ENCODE data around the gene EIF4E. TPM values are rescaled to one million over a fixed set of nuclear protein-coding genes. Genes with fewer than 3 reads are reported as not detected.
"Not testable (repeated sequence)": the region's sequence is repeated elsewhere in the genome, so short reads cannot be mapped to it uniquely, and the experiment has no call there.

The EIF4E gene
- polyA plus RNA-seq, 4 donors = 108 to 150 (median 123) TPM

DNA sequence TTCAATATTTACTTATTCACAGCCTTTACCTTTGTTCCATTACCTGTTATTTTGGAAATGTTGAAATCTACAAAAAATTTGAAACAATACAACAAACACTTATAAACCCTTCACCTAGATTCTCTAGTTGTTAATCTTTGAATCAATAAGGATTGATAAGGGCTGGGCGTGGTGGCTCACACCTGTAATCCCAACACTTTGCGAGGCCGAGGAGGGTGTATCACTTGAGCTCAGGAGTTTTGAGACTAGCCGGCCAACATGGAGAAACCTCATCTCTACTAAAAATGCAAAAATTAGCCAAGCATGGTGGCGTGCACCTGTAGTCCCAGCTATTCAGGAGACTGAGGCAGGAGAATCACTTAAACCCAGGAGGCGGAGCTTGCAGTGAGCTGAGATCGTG is 5.9 kb upstream of the EIF4E start:
- DNase-seq (ENCODE audit: low read depth in 4 of 4, low spot score in 2 of 4) = not testable (repeated sequence)

DNA sequence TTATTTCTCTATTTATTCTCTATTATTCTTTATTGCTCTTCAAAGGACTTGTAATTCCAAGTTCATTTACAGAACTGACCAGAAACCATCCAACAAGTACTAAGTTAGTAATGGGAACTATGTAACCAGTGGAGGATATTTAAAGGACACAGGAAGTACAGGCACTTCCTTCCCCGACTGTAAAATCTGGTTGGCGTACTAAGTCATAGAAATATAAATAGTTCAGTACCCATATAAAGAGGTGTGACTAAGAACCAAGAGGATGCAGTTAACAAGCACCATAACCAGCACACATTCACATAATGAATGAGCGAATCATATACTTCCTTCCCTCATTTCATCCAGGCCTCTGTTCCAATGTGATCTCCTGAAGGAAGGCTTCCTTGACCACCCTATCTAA is 3.6 kb upstream of the EIF4E start:
- DNase-seq (ENCODE audit: low read depth in 4 of 4, low spot score in 2 of 4) = no peak

DNA sequence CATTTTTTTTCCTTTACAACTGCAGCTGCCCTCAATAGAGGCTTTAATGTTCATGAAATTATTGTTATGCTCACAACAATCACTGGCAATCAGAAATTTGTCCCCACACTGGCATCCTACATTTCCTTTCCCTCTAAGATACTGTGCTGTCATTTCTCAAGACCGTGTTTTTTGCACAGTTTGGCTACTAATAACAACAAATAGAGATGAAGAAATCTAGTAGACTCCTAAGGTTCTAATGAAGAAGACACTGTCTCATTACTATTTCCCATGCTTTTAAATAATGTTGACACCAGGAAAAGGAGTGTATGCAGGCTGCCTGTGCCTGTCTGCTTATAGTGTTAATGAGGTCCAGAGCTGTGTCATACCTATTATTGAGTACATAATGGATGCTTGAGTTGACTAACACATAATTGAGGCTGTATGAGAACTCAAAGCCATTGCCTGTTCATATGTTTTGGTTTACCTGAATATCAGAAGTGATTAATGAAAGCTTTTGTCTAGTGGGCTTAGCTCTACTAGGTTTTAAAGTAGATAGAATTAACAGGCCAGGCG is 1.5 kb upstream of the EIF4E start:
- no peak for DNase-seq (ENCODE audit: low read depth in 4 of 4, low spot score in 2 of 4)

DNA sequence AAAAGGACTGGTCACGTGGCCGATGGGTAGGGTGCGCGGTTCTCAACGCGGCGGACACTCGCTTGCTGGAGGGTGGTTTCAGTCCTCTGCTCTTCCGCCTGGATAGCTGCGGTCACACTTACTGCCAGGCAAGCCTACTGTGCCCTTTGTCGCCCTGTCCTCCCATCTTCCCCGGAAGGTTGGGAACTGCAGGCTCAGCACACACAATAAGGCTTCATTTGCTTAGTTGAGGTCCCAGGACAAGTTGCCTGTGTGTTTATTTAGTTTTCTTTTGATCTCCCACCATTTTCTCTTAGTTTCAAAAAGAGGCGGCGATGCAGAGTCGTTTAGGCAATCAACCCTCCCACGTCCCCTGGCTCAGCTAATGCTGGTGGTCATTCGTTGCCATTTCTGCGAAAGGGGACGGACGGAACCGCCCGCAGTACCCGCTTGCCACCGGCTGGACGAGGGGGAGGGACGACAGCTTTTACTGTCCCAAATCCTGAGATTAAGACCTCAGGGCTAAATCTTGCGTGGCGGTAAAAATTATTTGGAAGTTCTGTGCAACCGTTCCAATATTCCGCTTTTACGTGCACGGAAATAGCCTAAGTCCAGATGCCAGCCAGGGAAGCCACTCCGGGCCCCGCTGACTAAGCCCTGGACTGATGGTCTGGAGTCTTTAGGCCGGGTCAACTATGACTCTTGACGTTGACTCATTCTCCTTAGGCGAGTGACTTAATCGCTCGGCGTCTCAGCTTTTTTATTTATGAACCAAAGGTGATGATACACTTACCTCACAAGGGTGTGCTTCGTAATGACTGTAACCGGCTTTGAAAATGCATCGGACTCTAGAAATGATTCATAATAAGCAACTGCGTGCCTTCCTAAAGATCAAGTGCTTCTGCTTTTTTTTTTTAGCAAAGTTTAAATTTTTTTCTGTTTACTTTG is 671 bp upstream of the EIF4E start:
- DNase-seq (ENCODE audit: low read depth in 4 of 4, low spot score in 2 of 4) = peak in 2 of 4 donors; percentile 63 to 84

DNA sequence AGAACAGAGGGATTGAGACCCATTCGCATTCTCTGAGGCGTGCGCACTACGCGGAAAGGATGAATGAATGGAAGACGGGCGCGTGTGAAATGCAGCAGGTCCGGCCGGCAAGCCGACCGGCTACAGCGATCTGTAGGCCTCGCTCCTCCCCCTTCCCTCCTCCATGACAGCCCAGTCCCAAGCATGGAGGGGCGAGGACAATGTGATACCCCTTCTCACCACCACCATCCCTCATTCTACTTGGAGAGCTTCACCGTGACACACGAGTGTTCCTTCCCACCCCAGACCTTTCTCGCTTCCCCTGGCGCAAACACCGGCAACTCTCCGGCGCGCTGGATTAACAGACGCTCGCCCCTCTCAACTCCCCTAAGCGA is 815 bp downstream of the EIF4E start:
- DNase-seq (ENCODE audit: low read depth in 4 of 4, low spot score in 2 of 4) = peak; percentile 60 to 80 (median 71)

DNA sequence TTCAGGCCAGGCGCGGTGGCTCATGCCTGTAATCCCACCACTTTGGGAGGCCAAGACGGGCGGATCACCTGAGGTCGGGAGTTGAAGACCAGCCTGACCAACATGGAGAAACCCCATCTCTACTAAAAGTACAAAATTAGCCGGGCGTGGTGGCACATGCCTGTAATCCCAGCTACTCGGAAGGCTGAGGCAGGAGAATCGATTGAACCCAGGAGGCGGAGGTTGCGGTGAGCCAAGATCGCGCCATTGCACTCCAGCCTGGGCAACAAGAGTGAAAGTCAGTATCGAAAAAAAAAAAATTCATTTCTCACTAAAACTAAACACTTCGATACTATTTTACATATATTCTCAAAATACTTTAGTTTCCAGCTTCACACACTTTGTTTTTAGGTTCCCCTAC is 2.7 kb downstream of the EIF4E start:
- DNase-seq (ENCODE audit: low read depth in 4 of 4, low spot score in 2 of 4) = not testable (repeated sequence)

DNA sequence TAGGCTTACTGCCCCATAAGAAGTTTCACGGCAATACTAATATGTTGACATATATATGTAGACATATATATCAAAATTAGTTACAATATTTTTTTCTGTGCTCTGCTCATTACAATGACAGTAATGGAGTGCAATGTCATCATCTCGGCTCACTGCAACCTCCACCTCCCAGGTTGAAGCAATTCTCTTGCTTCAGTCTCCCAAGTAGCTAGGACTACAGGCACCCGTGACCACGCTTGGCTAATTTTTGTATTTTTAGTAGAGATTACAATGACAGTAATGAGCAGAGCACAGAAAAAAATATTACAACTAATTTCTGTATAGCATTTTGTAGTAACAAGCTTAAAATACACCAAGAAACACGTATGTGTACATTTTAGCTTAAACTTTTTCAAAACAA is 7.6 kb downstream of the EIF4E start:
- no peak for DNase-seq (ENCODE audit: low read depth in 4 of 4, low spot score in 2 of 4)

DNA sequence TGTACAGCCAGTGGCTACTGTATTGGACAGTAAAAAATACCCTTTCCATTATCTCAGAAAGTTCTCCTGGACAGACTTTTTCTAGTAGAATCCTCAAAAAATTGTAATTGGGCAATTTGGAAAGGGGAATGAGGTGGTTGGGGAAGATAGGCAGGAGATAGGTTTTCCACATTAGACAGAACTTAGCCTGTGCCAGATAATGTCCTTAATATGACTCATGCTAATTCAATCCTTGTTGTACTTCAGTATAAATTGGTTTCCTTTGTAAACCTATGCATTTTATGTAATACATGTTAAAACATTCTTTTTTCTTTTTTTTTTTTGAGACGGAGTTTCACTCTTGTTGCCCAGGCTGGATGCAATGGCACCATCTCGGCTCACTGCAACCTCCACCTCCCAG is 8.9 kb downstream of the EIF4E start:
- no peak for DNase-seq (ENCODE audit: low read depth in 4 of 4, low spot score in 2 of 4)

DNA sequence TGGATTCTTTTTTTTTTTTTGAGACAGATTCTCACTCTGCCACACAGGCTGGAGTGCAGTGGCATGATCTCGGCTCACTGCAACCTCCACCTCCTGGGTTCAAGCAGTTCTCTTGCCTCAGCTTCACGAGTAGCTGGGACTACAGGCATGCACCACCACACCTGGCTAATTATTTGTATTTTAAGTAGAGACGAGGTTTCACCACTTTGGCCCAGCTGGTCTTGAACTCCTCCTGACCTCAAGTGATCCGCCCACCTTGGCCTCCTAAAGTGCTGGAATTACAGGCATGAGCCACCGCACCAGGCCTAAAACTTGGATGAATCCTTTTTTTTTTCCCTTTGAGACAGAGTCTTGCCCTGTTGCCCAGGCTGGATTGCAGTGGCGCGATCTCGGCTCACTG is 18.2 kb downstream of the EIF4E start:
- not testable (repeated sequence) for DNase-seq (ENCODE audit: low read depth in 4 of 4, low spot score in 2 of 4)

DNA sequence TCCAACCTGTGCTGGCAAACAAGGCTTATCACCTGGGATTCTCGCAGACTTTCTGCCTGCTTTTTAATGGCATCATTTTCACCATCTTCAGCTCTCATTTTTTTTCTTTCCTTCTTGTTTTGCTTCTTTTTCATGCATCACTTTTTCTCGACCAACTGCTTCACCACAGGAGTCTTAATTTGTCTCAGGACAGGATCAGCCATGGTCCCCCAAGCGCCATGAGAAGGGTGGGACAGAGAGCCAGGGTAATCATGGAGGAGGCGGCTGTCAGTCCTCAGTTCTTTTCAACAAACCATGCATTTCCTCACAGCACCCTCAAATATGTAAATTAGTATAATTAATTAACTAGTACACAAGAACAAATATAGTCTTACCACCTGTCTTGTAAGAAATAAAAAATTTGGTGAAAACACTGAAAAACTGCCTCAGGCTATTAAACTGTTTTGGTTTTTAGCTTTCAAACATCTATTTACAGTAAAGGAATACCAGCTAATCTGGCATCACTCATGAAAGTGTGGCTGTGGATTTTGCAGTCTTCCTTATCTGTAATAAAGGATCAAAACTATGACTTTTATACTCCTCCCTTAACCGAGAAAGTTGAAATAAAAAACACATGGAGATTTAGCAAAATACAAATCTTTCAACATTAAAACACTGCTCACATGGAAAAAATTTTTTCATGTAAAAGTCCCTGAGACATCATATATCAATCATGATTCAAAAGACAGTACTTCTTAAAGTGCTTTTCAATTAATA is 19.1 kb downstream of the EIF4E start:
- no peak for DNase-seq (ENCODE audit: low read depth in 4 of 4, low spot score in 2 of 4)

DNA sequence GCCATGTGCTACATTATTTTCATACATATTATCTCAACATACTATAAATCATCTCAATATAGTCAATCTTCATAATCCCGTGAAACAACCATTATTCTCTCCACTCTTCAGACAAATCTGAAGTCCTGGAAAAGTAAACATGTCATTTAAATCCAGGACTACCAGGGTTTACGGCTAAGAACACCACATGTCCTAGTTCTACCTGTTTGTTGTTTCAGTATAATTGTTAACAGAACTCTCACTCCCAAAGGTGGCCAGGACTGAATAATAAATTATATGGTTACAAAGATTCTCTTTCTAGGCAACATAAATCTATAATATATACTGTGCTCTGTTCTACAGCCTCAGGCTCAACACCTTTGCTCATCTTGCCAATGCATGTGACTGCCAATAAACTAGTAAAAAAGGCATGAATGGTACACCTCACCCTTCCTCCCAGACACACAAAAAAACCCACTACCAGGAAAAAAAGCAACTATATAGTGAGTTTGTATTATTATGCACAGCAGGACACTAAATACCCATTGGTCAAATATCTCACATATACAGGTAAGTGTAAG is 20.1 kb downstream of the EIF4E start:
- no peak for DNase-seq (ENCODE audit: low read depth in 4 of 4, low spot score in 2 of 4)

DNA sequence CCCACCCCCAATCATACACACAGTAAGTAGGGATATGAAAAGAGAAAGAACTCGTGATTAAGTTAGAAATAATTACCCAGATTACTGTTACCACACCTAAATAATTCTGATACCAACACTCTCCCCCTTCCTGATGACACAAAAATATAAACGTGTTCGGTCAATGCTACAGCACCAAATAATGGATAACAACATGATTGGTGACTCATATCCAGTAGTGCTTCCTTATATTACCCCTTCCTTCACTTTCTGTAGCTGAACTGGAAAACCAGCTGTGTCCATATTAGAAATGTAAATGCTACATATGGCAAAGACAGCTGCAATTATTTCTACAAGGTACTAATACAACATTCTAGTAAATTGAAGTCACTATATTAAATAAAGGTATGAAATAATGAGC is 20.8 kb downstream of the EIF4E start:
- DNase-seq (ENCODE audit: low read depth in 4 of 4, low spot score in 2 of 4) = no peak

DNA sequence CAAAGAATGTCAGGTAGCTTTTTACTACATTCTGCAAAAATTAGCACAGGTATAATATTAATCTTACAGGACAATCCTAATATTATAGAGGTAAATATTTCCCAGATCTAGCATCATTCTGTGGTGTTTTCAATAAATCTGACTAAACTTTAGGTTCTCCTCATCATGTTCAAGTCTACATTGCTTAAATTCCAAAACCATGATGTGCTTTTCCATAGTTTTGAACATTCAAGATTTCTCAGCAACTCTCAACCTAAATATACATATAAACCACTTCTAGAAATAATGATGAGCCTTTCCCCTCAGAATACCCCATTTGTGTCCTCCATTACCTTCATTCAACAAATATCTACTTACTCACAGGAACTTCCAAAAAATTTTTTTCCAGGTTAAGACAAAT is 23.1 kb downstream of the EIF4E start:
- DNase-seq (ENCODE audit: low read depth in 4 of 4, low spot score in 2 of 4) = no peak

DNA sequence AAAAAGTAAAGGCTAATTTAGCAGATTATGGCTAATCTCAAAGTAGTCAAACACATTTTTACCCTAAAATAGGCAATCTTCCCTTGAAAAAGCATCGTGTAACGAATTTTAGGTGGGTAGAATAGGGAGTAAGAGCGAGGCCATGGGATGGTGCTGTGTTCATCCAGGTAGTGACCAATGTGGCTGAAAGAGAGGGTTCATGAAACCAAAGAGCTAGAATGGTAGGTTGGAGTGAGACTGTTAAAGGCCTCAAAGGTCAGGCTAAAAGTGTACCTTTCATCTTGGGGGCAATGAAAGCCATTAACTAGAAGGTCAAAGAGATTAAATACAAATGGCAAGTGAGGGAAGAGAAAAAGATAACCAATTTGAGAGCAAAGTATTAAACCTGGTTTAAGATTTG is 23.6 kb downstream of the EIF4E start:
- DNase-seq (ENCODE audit: low read depth in 4 of 4, low spot score in 2 of 4) = no peak

DNA sequence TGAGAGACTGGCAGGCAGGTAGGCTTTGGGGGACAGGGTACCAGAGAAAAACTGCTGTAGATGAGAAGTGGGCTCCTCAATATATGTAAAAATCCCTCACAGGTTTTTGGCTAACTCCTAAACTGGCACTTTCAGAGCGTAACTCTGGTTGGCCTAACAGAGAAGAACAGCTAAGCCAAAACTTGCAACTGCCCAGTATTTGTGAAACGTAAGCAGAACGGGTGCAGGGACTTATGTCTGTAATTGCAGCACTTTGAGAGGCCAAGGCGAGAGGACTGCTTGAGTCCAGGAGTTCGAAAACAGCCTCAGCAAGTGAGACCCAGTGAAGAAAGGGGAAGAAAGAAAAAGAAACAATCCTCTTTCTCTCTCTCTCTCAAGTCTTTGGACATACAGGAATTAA is 25.0 kb downstream of the EIF4E start:
- no peak for DNase-seq (ENCODE audit: low read depth in 4 of 4, low spot score in 2 of 4)

DNA sequence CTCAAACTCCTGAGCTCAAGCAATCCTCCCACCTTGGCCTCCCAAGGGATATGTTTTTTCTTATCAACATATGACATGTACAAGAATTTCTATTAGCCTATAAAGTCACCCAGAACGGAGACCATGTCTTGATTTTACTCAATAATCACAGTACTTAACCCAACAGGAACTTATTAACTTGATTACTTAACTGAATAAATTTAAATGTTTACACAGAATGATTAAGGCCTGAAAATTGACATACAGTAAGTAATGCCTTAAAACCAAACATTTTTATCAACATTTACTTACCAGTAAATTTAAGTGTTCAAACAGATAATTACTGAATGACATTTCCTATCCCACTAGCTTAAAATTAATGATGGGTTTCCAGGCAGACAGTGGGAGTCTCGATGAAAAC is 25.4 kb downstream of the EIF4E start:
- no peak for DNase-seq (ENCODE audit: low read depth in 4 of 4, low spot score in 2 of 4)

DNA sequence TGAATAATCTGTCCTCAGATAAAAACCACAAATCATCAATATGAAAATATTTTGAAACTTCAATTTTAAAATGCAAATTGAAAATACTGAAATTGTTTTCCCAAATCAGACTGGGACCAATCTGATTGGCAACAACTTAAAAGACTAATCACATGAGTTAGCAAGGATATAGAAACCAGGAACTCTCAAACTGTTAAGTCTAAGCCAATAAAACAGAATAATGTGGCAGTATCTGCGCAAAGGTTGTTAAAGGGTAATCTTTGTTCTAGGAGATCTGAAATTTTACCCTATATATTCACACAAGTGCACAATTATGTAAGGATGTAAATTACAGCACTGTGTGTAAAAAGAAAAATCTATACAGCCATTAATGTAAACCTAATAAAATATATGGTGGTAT is 29.7 kb downstream of the EIF4E start:
- no peak for DNase-seq (ENCODE audit: low read depth in 4 of 4, low spot score in 2 of 4)

DNA sequence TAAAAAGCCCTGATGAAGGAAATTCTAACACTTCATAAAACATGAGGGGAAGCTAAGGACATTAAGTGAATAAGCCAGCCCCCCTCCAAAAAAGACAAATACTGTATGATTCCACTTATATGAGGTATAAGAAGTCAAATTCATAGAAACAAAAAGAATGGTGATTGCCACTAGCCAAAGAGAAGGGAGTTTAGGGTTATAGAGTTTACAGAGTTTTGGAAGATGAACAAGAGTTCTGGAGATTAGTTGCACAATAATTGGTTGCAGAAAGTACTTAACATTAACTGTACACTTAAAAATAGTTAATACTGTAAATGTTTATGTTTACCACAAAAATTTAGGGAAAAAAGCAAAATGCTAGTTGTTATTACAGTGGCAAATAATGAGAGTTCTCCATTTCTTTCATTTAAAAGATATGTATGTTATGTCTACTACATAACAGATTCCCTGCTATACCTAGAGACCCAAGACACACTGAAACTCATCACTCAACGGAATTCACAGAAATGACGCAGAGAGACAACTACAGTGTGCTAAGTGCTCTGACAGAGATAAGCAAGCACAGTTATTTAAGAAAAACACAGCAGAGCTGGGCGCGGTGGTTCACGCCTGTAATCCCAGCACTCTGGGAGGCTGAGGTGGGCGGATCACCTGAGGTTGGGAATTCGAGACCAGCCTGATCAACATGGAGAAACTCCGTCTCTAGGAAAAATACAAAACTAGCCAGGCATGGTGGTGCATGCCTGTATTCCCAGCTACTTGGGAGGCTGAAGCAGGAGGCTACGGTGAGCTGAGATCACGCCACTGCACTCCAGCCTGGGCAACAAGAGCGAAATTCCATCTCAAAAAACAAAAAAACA is 37.2 kb downstream of the EIF4E start:
- DNase-seq (ENCODE audit: low read depth in 4 of 4, low spot score in 2 of 4) = no peak

DNA sequence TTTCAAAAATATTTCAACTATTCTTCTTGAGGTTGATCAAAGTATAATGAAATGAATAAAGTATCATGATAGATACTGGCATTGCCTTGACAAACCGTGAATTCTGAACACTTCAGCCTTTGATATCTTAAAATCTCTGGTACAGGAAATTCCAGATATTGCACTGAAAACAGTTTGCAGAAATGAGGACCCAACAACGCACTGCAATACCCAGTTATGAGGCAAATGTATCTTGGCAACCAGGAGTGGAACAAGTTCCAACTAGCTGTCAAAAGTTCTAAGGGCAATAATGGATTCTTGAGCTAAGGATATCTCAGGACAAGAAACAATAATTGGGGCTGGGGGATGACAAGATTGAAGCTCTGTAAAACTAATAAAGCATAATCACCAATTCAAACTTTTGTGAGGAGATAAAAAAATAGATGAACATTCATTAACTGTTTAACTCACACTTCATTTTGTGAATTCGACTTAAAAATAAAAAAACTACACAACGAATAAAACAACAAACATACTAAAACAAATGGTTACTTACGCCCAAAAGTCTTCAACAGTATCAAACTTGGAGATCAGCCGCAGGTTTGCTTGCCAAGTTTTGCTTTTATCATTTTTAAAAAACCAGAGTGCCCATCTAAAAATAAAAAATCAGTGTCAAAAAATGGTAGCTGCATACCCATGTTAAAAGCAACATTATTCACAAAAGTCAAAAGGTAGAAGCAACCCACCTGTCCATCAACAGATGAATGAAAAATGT is 38.1 kb downstream of the EIF4E start:
- DNase-seq (ENCODE audit: low read depth in 4 of 4, low spot score in 2 of 4) = no peak

DNA sequence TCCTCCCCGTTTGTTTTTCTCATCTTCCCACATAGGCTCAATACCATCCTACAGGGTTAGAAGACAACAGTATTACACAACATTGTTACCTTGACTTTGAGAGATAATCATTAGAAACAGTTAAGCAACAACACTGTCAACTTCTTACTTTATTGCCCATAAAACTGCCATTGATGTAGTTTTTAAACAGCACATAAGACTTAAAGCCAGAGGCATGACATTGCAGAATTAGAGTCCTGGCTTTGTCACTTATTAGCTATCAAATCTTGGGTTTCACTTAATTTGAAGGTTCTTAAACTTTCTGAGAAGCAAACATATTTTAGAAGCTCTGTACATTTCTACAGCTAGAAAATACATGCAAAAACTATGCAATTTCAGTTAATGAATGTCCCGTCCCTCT is 41.8 kb downstream of the EIF4E start:
- DNase-seq (ENCODE audit: low read depth in 4 of 4, low spot score in 2 of 4) = no peak
